ENCODE results near the gene COL5A1.

GRCh38 chr9:134655586-134656333, 14.2 kb downstream of the COL5A1 start:
- TF ChIP-seq, protein P1, sequence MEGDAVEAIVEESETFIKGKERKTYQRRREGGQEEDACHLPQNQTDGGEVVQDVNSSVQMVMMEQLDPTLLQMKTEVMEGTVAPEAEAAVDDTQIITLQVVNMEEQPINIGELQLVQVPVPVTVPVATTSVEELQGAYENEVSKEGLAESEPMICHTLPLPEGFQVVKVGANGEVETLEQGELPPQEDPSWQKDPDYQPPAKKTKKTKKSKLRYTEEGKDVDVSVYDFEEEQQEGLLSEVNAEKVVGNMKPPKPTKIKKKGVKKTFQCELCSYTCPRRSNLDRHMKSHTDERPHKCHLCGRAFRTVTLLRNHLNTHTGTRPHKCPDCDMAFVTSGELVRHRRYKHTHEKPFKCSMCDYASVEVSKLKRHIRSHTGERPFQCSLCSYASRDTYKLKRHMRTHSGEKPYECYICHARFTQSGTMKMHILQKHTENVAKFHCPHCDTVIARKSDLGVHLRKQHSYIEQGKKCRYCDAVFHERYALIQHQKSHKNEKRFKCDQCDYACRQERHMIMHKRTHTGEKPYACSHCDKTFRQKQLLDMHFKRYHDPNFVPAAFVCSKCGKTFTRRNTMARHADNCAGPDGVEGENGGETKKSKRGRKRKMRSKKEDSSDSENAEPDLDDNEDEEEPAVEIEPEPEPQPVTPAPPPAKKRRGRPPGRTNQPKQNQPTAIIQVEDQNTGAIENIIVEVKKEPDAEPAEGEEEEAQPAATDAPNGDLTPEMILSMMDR (IDR thresholded peaks at IDR 0.05) = no peak
- TF ChIP-seq POLR2A (IDR thresholded peaks at IDR 0.05) = no peak

All from esophagus squamous epithelium (tissue), 4 donors.